ENCODE measurements around the gene AKAP13.

The AKAP13 gene

GRCh38 chr15:85762039-85762755 is 381.8 kb downstream of the AKAP13 start:
- Histone ChIP-seq H3K4me3 (ENCODE audit: low read length) (no peak overlapping the region), H3K27ac (ENCODE audit: low read depth, low read length) (no peak overlapping the region), H3K4me1 (ENCODE audit: control insufficient read depth, insufficient read depth, low read length) (peaks cover 4% of the 10 kb centered on the region), H3K9ac (ENCODE audit: low read length) (no peak overlapping the region), H3K27me3 (ENCODE audit: control insufficient read depth, insufficient read depth, low read length) (no peaks in the 10 kb centered on the region), H3K36me3 (ENCODE audit: control insufficient read depth, insufficient read depth, low read length) (no peaks in the 10 kb centered on the region)

GRCh38 chr15:85762756-85763127 is 382.3 kb downstream of the AKAP13 start:
- Histone ChIP-seq H3K36me3 (ENCODE audit: control insufficient read depth, insufficient read depth, low read length) (no peaks in the 10 kb centered on the region), H3K27me3 (ENCODE audit: control insufficient read depth, insufficient read depth, low read length) (no peaks in the 10 kb centered on the region), H3K9ac (ENCODE audit: low read length) (no peak overlapping the region), H3K4me3 (ENCODE audit: low read length) (no peak overlapping the region), H3K4me1 (ENCODE audit: control insufficient read depth, insufficient read depth, low read length) (peaks cover 4% of the 10 kb centered on the region), H3K27ac (ENCODE audit: low read depth, low read length) (no peak overlapping the region)

DNA sequence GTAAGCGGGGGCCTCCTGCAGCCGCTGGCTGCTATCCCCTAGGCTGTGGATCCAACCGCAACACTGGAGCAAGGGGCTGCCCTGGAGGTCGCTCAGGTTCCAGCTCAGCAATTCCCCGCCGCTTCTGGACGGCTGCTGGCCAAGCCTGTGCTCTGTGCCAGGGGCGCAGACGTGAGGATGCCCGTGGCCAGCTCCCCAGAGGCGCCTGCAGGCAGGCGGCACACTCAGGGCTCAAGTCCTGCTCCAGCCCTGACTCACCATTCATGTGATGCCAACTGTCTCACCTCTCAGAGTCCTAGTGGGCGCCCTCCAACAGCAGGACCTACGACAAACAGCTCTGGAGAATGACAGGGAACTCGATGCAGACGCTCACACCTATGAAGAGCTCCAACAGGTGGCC is 382.8 kb downstream of the AKAP13 start:
- Histone ChIP-seq H3K27me3 (ENCODE audit: control insufficient read depth, insufficient read depth, low read length) (no peaks in the 10 kb centered on the region), H3K9ac (ENCODE audit: low read length) (no peak overlapping the region), H3K4me1 (ENCODE audit: control insufficient read depth, insufficient read depth, low read length) (peaks cover 2% of the 10 kb centered on the region), H3K36me3 (ENCODE audit: control insufficient read depth, insufficient read depth, low read length) (no peaks in the 10 kb centered on the region), H3K4me3 (ENCODE audit: low read length) (no peak overlapping the region), H3K27ac (ENCODE audit: low read depth, low read length) (no peak overlapping the region)

GRCh38 chr15:85763673-85764633 is 383.6 kb downstream of the AKAP13 start:
- H3K9ac ChIP-seq (ENCODE audit: low read length), result no peak overlapping the region
- H3K4me1 ChIP-seq (ENCODE audit: control insufficient read depth, insufficient read depth, low read length), result peaks cover 2% of the 10 kb centered on the region
- H3K4me3 ChIP-seq (ENCODE audit: low read length), result no peak overlapping the region
- no peaks in the 10 kb centered on the region for H3K36me3 ChIP-seq (ENCODE audit: control insufficient read depth, insufficient read depth, low read length)
- H3K27me3 ChIP-seq (ENCODE audit: control insufficient read depth, insufficient read depth, low read length), result no peaks in the 10 kb centered on the region
- H3K27ac ChIP-seq (ENCODE audit: low read depth, low read length), result no peak overlapping the region

- Histone ChIP-seq H3K27me3 (ENCODE audit: control insufficient read depth, insufficient read depth, low read length) (no peaks in the 10 kb centered on the region), H3K9ac (ENCODE audit: low read length) (no peak overlapping the region), H3K4me3 (ENCODE audit: low read length) (no peak overlapping the region), H3K4me1 (ENCODE audit: control insufficient read depth, insufficient read depth, low read length) (peaks cover 2% of the 10 kb centered on the region), H3K36me3 (ENCODE audit: control insufficient read depth, insufficient read depth, low read length) (no peaks in the 10 kb centered on the region), H3K27ac (ENCODE audit: low read depth, low read length) (no peak overlapping the region)
Observed at GRCh38 chr15:85764649-85765277, 384.4 kb downstream of the AKAP13 start.

- Histone ChIP-seq H3K36me3 (ENCODE audit: control insufficient read depth, insufficient read depth, low read length) (no peaks in the 10 kb centered on the region), H3K4me3 (ENCODE audit: low read length) (no peak overlapping the region), H3K27ac (ENCODE audit: low read depth, low read length) (no peak overlapping the region), H3K4me1 (ENCODE audit: control insufficient read depth, insufficient read depth, low read length) (peaks cover 2% of the 10 kb centered on the region), H3K27me3 (ENCODE audit: control insufficient read depth, insufficient read depth, low read length) (no peaks in the 10 kb centered on the region), H3K9ac (ENCODE audit: low read length) (no peak overlapping the region)
Observed at GRCh38 chr15:85766001-85766831, 385.8 kb downstream of the AKAP13 start.

GRCh38 chr15:85767785-85768529 is 387.6 kb downstream of the AKAP13 start:
- Histone ChIP-seq H3K36me3 (ENCODE audit: control insufficient read depth, insufficient read depth, low read length) (no peaks in the 10 kb centered on the region), H3K27me3 (ENCODE audit: control insufficient read depth, insufficient read depth, low read length) (no peaks in the 10 kb centered on the region), H3K9ac (ENCODE audit: low read length) (no peak overlapping the region), H3K4me1 (ENCODE audit: control insufficient read depth, insufficient read depth, low read length) (no peaks in the 10 kb centered on the region), H3K4me3 (ENCODE audit: low read length) (no peak overlapping the region), H3K27ac (ENCODE audit: low read depth, low read length) (no peak overlapping the region)

DNA sequence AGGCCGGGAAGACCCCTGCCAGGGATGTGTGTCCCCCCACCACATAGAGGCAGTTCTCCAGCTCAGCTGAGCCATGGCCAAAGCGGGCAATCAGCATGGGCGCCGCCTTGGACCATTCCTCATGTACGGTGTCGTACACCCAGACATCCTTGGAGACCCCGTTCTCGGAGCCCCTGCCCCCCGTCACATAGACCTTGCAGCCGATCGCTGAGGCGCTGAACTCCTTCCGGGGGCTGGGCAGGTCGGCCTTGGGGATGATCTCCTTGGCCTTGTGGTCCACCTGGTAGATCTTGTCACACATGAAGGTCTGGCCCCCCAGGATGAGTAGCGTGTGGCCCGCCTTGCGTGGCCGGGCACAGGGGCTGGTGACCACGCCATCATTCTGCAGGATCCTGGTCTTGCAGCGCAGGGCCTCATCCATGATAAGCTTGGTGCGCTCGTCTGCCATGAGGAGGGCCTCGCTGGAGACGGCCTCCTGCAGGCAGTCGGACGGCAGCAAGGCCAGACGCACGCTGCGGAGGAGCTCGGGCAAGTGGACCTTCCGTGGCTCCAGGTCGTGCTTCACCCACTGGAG is 388.3 kb downstream of the AKAP13 start:
- no peak overlapping the region for H3K4me3 ChIP-seq (ENCODE audit: low read length)
- no peaks in the 10 kb centered on the region for H3K36me3 ChIP-seq (ENCODE audit: control insufficient read depth, insufficient read depth, low read length)

GRCh38 chr15:85769182-85769900 is 388.9 kb downstream of the AKAP13 start:
- no peak overlapping the region for H3K27ac ChIP-seq (ENCODE audit: low read depth, low read length)
- no peaks in the 10 kb centered on the region for H3K36me3 ChIP-seq (ENCODE audit: control insufficient read depth, insufficient read depth, low read length)
- H3K27me3 ChIP-seq (ENCODE audit: control insufficient read depth, insufficient read depth, low read length), result no peaks in the 10 kb centered on the region
- H3K9ac ChIP-seq (ENCODE audit: low read length), result no peak overlapping the region
- H3K4me1 ChIP-seq (ENCODE audit: control insufficient read depth, insufficient read depth, low read length), result no peaks in the 10 kb centered on the region
- H3K4me3 ChIP-seq (ENCODE audit: low read length), result no peak overlapping the region

More for the DNA sequence above, 388.3 kb downstream of the AKAP13 start:
- Histone ChIP-seq H3K9ac (ENCODE audit: low read length) (no peak overlapping the region), H3K27ac (ENCODE audit: low read depth, low read length) (no peak overlapping the region), H3K4me1 (ENCODE audit: control insufficient read depth, insufficient read depth, low read length) (no peaks in the 10 kb centered on the region), H3K27me3 (ENCODE audit: control insufficient read depth, insufficient read depth, low read length) (no peaks in the 10 kb centered on the region)

DNA sequence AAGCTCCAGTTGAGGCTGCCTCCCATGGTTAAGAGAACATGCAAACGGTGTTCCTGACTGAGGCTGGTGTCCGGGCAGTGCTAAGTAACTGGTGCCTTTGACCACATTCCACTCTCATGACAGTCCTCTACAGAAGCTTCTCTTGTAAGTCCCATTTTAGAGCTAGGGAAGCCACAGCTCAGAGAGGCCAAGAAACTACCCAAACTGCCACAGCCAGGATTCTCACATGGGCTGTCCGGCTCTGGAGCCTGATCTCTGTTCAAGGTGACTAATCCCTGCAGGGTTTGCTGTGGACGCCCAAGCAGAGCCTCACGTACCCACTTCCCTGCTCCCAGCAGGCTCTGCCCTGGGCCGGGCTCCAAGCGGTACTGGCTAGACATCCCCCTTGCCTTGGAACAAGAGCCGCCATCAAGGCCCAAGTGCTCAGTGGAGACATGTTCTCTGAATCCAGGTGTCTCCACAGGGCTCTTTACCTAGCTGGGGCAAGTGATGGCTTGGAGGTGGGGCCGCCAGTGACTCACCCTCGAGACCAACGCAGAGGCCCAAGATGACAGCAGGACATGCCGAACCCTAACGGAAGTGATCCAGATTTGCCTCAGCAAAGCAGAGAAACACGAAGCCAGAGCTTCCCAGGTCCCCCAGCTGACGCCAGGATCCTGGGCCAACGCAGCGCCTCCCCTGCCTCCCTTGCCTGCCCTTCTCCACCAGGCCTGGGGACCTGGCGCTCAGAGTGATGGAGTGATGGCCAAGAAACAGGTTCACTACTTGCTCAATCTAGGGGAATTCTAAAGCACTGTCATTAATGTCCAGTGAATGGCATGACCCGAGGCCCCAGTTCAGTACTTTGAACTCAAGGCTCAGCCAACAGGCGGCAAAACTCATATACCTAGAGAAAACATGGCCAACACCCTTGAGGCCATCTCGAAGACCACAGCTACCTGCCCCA is 390.0 kb downstream of the AKAP13 start:
- Histone ChIP-seq H3K9ac (ENCODE audit: low read length) (no peak overlapping the region), H3K27me3 (ENCODE audit: control insufficient read depth, insufficient read depth, low read length) (no peaks in the 10 kb centered on the region), H3K36me3 (ENCODE audit: control insufficient read depth, insufficient read depth, low read length) (no peaks in the 10 kb centered on the region), H3K4me3 (ENCODE audit: low read length) (no peak overlapping the region), H3K4me1 (ENCODE audit: control insufficient read depth, insufficient read depth, low read length) (no peaks in the 10 kb centered on the region), H3K27ac (ENCODE audit: low read depth, low read length) (no peak overlapping the region)

Data from rectal smooth muscle tissue (tissue), 1 donor.